GM12874 (cell line): ENCODE data around the gene CFAP45.

Experiments used
- TF ChIP-seq, protein P1 (sequence below): IDR thresholded peaks from 2 replicates; pipeline ENCODE4 v1.5.1; 2011; ENCODE audit warnings: low read depth, mild to moderate bottlenecking, control low read depth, low read length, moderate library complexity; ENCODE audit not compliant: insufficient read depth

The CFAP45 gene

DNA sequence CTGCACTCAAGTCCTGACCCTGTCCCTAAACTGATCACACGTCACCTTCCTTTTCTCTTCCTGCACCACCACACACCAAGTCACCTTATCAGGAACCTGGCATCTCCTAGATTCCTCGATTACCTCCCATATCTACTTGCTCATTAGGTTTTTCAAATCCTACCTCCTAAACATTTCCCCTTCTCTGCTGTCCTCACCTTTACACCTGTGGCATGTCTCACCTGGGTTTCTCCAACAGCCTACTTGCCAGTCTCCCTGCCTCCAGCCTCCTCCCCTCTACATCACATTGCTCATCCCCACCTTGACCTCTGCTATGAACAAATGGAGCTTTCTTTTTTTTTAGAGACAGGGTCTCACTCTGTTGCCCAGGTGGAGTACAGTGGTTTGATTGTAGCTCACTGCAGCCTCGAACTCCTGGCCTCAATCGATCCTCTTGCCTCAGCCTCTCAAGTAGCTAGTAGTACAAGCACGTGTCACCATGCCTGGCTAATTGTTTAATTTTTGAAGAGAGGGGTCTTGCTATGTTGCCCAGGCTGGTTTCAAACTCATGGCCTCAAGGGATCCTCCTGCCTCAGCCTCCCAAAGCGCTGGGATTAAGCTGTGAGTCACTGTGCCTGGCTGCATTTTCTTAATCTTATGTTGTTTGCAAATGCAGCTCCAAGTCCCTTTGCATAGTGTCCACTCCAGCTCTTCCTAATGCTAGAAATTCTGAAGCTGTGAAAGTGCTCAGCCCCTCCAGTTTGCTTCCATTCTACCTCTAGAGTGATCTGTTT lies 39.1 kb upstream of the CFAP45 start:
- TF ChIP-seq, protein P1, sequence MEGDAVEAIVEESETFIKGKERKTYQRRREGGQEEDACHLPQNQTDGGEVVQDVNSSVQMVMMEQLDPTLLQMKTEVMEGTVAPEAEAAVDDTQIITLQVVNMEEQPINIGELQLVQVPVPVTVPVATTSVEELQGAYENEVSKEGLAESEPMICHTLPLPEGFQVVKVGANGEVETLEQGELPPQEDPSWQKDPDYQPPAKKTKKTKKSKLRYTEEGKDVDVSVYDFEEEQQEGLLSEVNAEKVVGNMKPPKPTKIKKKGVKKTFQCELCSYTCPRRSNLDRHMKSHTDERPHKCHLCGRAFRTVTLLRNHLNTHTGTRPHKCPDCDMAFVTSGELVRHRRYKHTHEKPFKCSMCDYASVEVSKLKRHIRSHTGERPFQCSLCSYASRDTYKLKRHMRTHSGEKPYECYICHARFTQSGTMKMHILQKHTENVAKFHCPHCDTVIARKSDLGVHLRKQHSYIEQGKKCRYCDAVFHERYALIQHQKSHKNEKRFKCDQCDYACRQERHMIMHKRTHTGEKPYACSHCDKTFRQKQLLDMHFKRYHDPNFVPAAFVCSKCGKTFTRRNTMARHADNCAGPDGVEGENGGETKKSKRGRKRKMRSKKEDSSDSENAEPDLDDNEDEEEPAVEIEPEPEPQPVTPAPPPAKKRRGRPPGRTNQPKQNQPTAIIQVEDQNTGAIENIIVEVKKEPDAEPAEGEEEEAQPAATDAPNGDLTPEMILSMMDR: no peak

DNA sequence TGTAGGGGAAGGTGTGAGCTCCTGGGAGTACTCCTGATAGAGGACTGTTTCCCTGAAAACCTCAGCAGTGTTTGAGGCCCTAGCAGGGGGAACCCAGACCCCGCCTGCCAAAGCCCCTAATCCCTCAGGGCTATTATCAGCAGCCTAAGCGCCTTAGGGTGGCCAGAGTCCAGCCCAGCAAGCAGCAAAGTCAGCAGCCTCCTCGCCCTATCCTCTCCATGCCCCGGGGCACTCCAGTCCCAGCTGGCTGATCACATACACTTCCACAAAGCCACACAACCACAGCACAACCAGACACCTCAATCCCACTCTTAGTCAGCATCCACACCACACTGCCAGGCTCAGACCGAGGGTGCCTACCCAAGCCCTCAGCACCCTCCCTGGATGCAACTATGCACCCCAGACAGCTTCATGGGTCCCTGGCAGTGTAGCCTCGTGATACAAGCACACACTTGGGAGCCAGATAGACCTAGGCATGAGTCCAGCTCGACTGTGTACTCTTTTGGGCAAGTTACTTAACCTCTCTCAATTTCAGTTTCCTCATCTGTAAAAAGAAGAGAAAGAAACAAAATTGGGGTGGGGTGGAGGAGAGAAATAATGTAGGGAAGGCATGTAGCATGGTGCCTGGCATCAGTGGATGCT lies 38.4 kb upstream of the CFAP45 start:
- TF ChIP-seq, protein P1: no peak

DNA sequence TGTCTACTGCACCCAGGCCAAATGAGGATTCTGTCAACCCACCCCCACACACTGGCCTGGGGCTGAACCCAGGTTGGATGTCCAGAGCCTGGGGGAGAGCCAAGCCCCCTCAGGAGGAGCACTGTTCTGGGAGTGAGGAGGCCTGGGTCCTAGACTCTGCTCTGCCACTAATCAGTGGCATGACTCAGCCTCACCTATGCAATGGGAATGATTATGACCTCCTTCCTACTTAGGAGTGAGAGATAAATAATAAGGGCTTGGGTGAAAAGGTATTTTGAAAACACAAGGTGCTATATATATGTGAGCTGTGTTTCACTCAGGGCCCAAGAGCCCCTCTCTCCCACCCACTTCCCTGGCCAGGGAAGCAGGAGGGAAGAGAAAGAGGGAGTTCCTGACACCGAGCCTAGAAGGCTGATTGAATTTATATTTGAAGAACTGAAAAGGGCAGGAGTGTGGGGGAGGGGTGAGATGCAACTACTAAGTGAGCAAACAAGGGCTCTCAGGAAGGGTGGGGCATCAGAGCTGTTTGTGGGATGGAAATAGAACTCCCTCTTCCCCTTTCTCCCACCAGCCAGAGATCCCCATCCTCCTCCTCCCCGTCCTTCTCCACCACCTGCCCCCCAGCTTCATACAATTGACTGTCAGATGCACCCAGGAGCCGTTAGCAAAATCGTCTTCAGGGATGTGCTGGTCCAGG lies 37.2 kb upstream of the CFAP45 start:
- TF ChIP-seq, protein P1: no peak

DNA sequence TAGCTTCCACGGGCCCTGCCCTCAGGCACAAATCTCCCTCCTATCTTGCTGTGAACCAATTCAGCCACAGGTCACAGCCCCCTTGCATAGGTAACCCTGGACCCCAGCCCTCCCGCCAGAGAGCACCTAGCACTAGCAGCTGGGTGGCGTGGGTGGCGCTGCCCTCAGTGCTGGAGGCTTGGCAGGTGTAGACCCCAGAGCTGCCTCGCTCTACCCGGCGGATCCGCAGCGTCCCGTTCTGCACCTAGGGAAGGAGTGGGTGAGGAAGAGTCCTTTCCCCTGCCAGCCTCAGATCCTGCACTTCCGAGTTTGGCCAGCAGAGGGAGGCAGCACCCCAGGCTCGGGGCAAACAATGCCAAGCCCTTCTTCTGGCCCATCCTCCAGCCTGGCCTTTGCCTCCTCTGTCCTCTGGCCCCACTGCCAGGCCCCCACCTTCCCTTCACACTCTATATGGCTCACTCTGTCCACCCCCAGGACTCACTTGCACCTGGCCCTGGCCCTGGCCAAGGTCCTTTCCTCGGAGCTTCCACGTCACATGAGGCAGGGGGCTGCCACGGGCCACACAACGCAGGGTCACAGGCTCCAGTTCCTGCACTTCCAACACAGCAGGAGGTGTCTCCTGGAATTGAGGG lies 36.4 kb upstream of the CFAP45 start:
- TF ChIP-seq, protein P1: peak; percentile 99

DNA sequence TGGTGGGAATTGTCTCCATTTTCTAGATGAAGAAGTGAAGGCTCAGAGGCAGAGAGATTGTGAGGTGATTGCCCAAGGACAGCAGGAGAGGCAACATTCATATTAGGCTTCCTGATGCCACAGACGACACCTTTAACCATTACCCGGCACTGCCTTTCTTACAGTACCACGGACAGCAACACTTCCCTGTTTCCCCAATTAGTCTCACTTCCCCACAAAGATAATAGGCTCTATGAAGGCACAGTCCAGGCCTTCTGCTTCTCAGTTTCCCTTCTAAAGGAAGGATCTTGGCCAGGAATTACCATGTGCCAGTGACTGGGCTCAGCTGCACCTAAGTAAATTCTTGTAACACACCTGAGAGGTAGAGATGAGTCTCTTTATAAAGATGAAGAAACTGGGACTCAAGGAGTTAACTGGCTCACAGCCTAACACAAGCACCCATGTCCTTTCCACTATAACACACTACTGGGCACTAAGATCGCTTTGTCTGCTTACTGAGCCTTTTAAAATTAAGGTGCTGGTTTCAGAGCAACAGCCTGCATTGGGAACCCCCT lies 35.8 kb upstream of the CFAP45 start:
- TF ChIP-seq, protein P1: no peak

DNA sequence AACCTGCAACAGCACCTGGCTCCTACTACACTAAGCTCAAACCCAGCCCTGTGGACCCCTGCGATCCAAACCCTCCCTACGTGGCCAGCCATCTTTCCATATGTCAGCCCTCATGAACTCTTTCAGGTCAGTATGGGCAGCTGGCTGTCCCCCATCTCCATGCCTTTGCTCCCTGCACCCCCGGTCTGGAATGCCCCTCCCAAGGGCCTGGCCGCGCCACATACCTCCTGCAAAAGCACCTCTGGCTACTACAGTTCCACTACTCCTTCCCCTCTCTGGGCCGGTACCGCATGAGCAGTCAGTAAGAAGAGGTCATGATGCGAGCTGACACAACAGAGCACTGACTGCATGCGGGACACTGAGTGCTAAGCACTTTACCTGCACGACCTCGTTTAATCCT lies 35.3 kb upstream of the CFAP45 start:
- TF ChIP-seq, protein P1: no peak
